GM21786 (cell line): ENCODE data around the gene ROS1.
"Not testable (repeated sequence)": the region's sequence is repeated elsewhere in the genome, so short reads cannot be mapped to it uniquely, and the experiment has no call there.

Experiments
- ATAC-seq: cut with Tn5 transposase; IDR thresholded peaks from one replicate; pipeline ENCODE4 v1.9.1; 2021; ENCODE audit not compliant: unreplicated experiment

Gene ROS1

DNA sequence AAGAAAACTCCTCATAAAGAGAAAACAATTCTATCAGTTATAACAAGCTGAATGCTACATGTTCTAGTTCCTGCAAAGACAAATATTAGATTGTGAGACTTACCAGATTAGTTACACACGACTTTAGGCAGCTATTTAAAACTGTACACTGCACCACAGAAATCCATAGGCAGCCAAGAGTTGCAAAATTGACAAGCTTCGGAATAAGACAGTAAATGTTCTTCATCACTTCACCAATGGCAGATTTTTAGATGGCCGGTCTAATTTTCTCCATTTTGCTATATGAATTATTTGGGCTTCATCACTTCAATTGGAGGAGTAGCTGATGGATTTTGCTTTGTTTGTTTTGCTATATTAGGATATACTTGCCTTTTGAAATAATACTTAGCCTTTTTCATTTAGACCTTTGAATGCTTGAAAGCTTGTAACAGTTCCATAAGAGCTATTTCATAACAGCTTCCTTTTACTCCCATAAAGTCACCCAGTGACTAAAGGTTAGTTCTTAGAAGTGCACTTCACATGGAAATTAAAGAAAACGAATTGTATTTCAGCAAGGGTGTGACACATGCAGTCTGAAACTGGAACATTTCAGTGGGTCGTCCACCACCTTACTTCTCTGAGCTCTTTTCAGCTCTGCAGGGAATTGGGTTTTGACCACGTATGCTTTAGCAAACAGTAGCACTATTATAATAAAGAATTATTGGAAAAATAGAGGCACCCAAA, at the start of gene ROS1:
TSS of gene ROS1 (minus strand) at position 512 of the 723 bp plus-strand sequence. CDS start at position 226, 286 bp downstream.
- ATAC-seq, result no peak

GRCh38 chr6:117473401-117473800, 47.7 kb upstream of the ROS1 start:
- no peak for ATAC-seq

DNA sequence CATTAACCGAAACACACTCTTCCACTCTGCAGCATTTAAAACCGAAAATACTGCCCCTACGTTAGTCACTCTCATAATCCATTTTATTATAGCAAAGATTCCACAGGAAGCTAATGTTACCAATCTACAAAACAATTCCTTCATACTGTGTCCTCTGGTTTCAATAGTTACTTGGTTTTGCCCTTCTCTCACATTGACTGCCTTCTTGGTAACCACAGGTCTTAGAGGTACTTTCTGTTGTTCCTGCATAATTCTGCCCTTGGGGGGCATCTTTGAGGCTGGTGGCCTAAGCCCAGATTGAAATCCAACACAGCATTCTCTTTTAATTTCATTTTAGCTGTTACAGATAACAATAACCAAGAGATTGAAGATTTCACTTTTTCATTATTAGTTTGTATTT, 46.9 kb upstream of the ROS1 start:
- no peak for ATAC-seq

GRCh38 chr6:117469791-117470190, 44.0 kb upstream of the ROS1 start:
- ATAC-seq, result no peak

GRCh38 chr6:117469356-117469755, 43.6 kb upstream of the ROS1 start:
- no peak for ATAC-seq

DNA sequence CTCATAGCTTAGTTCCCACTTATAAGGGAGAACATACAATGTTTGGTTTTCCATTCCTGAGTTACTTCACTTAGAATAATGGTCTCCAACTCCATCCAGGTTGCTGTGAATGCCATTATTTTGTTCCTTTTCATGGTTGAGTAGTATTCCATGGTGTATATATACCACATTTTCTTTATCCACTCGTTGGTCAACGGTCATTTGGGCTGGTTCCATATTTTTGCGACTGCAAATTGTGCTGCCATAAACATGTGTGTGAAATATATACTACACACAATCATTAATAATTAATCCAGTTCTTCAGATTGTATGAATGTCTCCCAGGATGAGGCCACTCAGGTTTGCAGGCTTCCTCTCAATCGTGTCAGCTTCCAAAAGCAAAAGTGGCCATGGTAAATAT, 42.8 kb upstream of the ROS1 start:
- ATAC-seq, result not testable (repeated sequence)

DNA sequence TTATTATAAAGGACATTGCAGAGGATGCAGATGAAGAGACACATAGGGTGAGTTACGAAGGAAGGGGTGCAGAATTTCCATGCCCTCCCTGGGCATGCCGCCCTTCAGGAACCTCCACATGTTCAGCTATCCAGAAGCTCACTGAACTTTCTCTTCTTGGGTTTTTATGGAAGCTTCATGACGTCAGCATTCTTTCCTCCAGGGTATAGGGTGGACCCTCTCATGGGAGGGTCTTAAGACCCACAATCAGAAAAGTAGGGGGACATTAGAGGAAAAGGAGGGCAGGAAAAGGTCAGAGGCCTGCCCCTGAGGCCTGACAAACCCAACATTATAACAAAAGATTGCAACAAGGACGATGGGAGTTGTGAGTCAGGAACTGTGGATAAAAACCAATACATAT, 42.1 kb upstream of the ROS1 start:
- no peak for ATAC-seq

DNA sequence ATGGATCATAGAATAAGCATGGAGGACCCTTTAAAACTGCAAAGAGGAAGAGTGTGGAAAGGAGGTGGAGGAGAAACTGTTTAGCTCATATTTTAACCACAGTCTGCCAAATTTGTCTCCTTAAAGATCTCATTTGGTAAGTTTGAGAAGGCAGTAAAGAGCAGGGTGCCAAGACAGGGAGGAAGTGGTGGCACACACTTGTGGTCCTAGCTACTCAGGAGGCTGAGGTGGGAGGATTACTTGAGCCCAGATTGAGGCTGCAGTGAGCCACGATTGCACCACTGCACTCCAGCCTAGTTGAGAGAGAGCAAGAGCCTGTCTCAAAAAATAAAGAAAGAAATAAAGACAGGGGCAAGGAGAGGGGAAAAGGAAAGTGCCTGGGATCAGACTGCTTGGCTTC, 39.9 kb upstream of the ROS1 start:
- no peak for ATAC-seq

DNA sequence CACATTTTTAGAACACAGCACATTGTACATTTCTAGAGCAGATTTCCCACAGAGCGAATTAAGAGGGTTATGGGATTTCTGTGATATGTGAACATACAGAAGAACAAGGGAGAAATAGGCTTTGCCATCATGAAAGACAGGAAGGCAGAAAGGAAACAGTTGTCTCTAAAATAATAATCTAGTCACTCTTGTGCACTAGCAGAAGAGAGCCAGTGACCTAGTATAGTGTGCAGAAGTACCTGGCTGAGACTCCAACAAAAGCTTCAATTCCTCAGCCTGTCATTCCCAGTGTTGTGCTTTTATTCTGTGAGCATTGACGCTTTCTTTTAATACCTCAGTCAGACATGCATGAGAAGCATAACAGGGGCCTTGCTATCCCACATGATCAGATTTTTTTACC, 39.0 kb upstream of the ROS1 start:
- ATAC-seq, result peak; percentile 21

GRCh38 chr6:117463762-117464665, 38.3 kb upstream of the ROS1 start:
- peak; percentile 77 for ATAC-seq

DNA sequence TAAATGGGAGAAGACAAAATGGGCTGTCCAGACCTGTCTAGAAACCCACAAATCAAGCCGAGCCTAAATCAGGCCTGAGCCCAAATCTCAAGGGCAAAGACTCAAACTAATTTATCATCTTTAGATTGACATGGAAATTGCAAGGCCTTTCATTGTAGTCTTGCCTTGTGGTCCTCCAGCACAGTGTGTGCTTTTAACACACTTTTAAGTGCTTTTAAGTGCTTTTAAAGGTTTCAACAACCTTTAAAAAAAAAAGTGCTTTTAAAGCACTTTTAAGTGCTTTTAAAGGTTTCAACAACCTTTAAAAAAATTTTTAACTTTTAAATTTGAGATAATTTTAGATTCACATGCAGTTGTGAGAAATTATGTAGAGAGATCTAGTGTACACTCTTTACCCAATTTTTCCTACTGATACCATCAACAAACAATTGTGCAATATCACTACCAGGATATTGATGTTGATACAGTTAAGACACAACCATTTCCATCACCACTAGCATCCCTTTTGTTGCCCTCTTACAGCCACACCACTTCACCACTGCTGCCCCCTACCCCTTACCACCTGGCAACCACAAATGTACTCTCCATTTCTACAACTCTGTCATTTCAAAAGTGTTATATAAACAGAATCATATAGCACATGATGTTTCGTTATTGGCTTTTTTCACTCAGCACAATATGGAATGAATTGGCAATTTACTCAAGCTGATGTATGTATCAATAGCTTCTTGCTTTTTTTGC, 33.6 kb upstream of the ROS1 start:
- ATAC-seq, result no peak

DNA sequence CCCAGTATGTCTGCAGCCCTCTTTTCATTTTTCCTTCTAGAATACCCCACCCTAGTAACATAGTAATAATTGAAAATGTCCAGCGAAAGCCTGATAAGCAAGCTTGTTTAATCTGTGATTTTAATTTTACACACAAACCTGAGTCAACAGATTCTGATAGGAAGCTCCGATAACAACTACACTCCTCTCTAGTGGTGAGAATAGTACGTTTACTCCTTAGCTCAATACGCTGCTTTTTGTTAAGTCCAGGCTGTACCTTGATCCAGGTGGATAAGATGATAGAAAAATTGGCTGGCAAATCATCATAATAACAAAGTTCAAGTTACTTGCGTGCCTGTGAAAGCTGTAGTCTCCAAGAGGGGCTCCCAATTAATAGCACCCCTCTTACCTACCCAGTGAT, 31.3 kb upstream of the ROS1 start:
- ATAC-seq, result no peak

DNA sequence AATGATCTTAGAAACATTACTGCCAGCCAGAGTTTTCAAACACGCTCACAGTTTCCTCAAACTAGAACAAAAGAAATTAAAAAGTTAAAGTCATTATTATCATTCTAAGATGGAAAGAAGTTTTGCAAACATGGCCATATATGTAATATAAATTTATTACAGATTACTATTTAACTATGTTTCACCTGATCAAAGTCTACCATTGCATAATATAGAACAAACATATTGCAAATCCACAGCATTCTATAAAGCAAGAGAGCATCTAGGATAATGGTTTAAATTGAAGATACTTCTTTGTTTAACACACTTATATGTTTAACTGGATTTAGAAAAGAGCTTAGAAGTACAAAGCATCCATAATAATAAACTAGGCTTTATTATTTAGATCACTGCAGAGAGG, 30.5 kb upstream of the ROS1 start:
- ATAC-seq, result no peak

DNA sequence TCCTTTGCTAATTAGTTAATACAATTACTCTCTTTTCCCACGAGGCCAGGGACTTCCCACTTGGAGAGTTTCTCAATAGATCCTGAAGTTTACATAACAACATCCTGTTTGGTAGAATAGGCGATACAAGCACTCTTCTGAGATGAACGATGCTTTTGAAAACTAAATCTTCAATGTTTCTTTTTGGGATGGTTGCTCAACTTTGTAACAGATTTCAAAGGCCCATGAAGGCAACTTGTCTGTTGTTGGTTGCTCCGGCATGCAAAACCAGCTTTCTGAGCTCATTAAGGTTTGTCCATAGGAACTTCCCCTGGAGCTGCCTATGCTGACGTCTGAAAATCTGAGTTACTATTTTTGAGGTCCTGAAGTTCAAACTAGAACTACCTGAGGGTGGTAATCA, 25.9 kb upstream of the ROS1 start:
- no peak for ATAC-seq

- ATAC-seq, result no peak
These were observed 24.1 kb upstream of the ROS1 start for GRCh38 chr6:117449549-117450439.

DNA sequence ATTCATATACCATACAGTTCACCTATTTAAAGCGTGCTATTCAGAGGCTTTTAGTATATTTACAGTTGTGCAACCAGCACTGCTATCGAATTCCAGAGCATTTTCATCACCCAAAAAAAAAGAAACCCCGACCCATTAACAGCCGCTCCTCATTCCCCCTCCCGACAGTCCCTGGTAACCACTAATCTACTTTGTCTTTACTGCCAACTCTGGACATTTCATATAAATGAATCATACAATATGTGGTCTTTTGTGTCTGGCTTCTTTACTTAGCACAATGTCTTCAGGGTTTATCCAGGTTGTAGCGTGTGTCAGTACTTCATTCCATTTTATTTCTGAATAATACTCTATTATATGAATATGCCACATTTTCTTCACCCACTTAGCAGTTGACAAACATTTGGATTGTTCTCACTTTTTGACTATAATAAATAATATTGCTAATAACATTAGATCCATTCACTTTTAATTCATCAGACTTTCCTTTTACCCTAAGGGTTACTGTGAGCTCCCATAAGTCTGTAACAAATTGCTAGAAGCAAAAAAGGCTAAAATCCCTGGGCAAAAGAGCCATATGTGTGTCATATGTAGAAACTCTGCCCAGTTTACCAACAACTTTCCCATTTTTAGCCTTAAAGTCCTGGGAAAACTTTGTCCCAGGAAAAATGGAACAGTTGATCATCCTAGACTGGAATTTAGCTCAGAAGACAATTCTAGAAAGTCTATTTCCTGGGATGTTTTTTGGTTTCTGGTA, 23.2 kb upstream of the ROS1 start:
- ATAC-seq, result no peak

DNA sequence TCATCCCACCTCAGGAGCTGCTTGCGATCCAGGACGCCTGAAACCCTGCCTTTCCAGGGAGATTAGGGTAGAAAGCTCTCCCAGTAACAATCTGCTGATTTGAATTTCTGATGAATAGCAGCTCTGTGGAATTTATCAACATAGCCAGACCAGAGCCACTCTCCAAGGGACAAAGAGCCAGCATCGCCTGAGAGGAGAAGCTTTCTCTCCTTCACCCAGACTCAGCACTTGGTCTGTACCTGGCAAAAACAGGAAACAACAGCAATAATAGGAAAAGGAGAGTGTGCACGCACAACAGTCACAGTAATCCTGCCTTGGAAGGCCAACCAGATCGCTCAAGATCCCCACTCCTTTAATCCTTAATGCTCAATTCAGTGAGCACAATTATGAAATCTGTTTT, 22.3 kb upstream of the ROS1 start:
- ATAC-seq, result no peak

GRCh38 chr6:117446861-117447260, 21.1 kb upstream of the ROS1 start:
- no peak for ATAC-seq

- no peak for ATAC-seq
These were observed 18.9 kb upstream of the ROS1 start for GRCh38 chr6:117444600-117444999.

DNA sequence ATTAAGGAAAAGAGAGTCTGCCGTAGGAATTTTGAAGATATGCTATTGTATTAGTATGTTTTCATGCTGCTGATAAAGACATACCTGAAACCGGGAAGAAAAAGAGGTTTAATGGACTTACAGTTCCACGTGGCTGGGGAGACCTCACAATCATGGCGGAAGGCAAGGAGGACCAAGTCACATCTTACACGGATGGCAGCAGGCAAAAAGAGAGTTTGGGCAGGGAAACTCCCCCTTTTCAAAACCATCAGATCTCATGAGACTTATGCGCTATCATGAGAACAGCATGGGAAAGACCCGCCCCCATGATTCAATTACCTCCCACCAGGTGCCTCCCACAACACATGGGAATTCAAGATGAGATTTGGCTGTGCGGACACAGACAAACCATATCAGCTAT, 16.6 kb upstream of the ROS1 start:
- not testable (repeated sequence) for ATAC-seq
